ENCODE results near the gene NUDT14. TPM values are rescaled to one million over a fixed set of nuclear protein-coding genes. Genes with fewer than 3 reads are reported as not detected.

The NUDT14 gene
- total and polyA plus RNA-seq, 5 donors from 2014 or later, result 6.5 to 18.1 (median 11.8) TPM

- H3K9me3 Mint-ChIP-seq, result peaks cover 0 to 1% (median 0%) of the 10 kb centered on the region in 7 donors
- no peaks in the 10 kb centered on the region for H3K27me3 ChIP-seq (ENCODE audit: control insufficient read depth, insufficient read depth, low read length)
- no peak overlapping the region for H3K4me3 ChIP-seq (ENCODE audit: low read depth, low read length)
- H3K27ac Mint-ChIP-seq, result no peak overlapping the region
- ATAC-seq (ENCODE audit: low read depth in 2 of 2), result no peak
- H3K9me3 ChIP-seq (ENCODE audit: control insufficient read depth in 2 of 2, low read length in 2 of 2), result no peaks in the 10 kb centered on the region
- no peaks in the 10 kb centered on the region for H3K4me1 ChIP-seq (ENCODE audit: control insufficient read depth, insufficient read depth, low read length, poor library complexity, severe bottlenecking)
- H3K4me1 Mint-ChIP-seq, result no peaks in the 10 kb centered on the region
- no peaks in the 10 kb centered on the region for H3K36me3 Mint-ChIP-seq
- DNase-seq, result no peak
- no peaks in the 10 kb centered on the region for H3K36me3 ChIP-seq (ENCODE audit: control insufficient read depth, insufficient read depth, low read length)
- H3K27ac ChIP-seq (ENCODE audit: insufficient read depth, low read length, poor library complexity, severe bottlenecking), result no peak overlapping the region
- H3K27me3 Mint-ChIP-seq, result no peaks in the 10 kb centered on the region
- no peak overlapping the region for H3K4me3 Mint-ChIP-seq
These were observed 24.4 kb downstream of the NUDT14 start for GRCh38 chr14:105156414-105157375.

DNA sequence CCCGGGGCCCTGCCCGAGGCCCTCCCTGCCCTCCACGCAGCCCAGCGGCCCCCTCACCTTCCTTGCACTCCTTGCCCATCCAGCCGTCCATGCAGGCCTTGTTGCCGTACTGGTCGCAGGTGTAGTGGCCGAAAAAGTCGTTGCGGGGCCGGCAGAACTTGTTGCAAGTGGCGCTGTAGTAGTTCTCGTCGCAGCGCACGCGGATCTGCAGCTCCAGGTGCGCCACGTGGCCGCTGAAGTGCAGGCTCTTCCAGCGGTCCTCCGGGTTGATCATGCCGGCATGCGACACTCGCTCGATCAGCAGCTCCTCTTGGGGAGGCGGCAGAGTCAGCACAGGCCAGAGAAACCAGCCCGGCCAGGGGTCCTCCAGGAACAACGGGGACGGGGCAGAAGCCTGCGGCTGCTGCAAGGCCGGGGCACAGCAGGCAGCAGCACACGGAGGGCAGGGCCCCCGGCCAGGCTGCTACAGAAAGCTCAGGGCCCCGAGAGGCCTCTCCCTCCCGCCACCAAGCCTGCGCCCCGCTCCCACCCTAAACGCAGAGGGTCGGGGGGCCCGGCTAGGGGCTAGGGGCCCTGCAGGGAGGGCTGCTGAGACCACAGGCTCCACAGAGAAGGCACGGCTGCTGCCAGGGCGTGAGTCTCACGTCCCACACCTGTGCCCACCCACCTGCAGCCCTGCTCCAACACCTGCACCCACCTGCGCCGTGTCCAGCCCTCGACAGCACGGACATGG is 25.3 kb downstream of the NUDT14 start:
- no peaks in the 10 kb centered on the region for H3K27me3 ChIP-seq (ENCODE audit: control insufficient read depth, insufficient read depth, low read length)
- Mint-ChIP-seq H3K4me1 (no peaks in the 10 kb centered on the region), H3K27me3 (no peaks in the 10 kb centered on the region), H3K27ac (no peak overlapping the region), H3K36me3 (no peaks in the 10 kb centered on the region), H3K4me3 (no peak overlapping the region), H3K9me3 (peaks cover 0 to 1% (median 0%) of the 10 kb centered on the region in 7 donors)
- H3K9me3 ChIP-seq (ENCODE audit: control insufficient read depth in 2 of 2, low read length in 2 of 2), result no peaks in the 10 kb centered on the region
- H3K4me3 ChIP-seq (ENCODE audit: low read depth, low read length), result no peak overlapping the region
- DNase-seq (no peak), ATAC-seq (ENCODE audit: low read depth in 2 of 2) (no peak)
- H3K27ac ChIP-seq (ENCODE audit: insufficient read depth, low read length, poor library complexity, severe bottlenecking), result no peak overlapping the region
- H3K36me3 ChIP-seq (ENCODE audit: control insufficient read depth, insufficient read depth, low read length), result no peaks in the 10 kb centered on the region
- no peaks in the 10 kb centered on the region for H3K4me1 ChIP-seq (ENCODE audit: control insufficient read depth, insufficient read depth, low read length, poor library complexity, severe bottlenecking)

- Mint-ChIP-seq H3K9me3 (peaks cover 0 to 1% (median 0%) of the 10 kb centered on the region in 7 donors), H3K4me1 (no peaks in the 10 kb centered on the region)
- ATAC-seq (ENCODE audit: low read depth in 2 of 2), result no peak
These were observed 26.0 kb downstream of the NUDT14 start for GRCh38 chr14:105155071-105155651.

GRCh38 chr14:105154476-105154871 is 26.6 kb downstream of the NUDT14 start:
- Mint-ChIP-seq H3K4me3 (no peak overlapping the region), H3K4me1 (no peaks in the 10 kb centered on the region), H3K27ac (no peak overlapping the region), H3K36me3 (no peaks in the 10 kb centered on the region), H3K9me3 (peaks cover 0 to 1% (median 0%) of the 10 kb centered on the region in 7 donors), H3K27me3 (no peaks in the 10 kb centered on the region)
- no peak for ATAC-seq (ENCODE audit: low read depth in 2 of 2)
- H3K36me3 ChIP-seq (ENCODE audit: control insufficient read depth, insufficient read depth, low read length), result no peaks in the 10 kb centered on the region
- no peaks in the 10 kb centered on the region for H3K27me3 ChIP-seq (ENCODE audit: control insufficient read depth, insufficient read depth, low read length)
- H3K27ac ChIP-seq (ENCODE audit: insufficient read depth, low read length, poor library complexity, severe bottlenecking), result no peak overlapping the region
- DNase-seq, result no peak
- H3K9me3 ChIP-seq (ENCODE audit: control insufficient read depth in 2 of 2, low read length in 2 of 2), result no peaks in the 10 kb centered on the region
- H3K4me3 ChIP-seq (ENCODE audit: low read depth, low read length), result no peak overlapping the region
- no peaks in the 10 kb centered on the region for H3K4me1 ChIP-seq (ENCODE audit: control insufficient read depth, insufficient read depth, low read length, poor library complexity, severe bottlenecking)

More at GRCh38 chr14:105155071-105155651, 26.0 kb downstream of the NUDT14 start:
- DNase-seq, result no peak
- no peak overlapping the region for H3K27ac ChIP-seq (ENCODE audit: insufficient read depth, low read length, poor library complexity, severe bottlenecking)
- no peaks in the 10 kb centered on the region for H3K27me3 ChIP-seq (ENCODE audit: control insufficient read depth, insufficient read depth, low read length)
- Mint-ChIP-seq H3K36me3 (no peaks in the 10 kb centered on the region), H3K27me3 (no peaks in the 10 kb centered on the region), H3K4me3 (no peak overlapping the region), H3K27ac (no peak overlapping the region)
- H3K4me1 ChIP-seq (ENCODE audit: control insufficient read depth, insufficient read depth, low read length, poor library complexity, severe bottlenecking), result no peaks in the 10 kb centered on the region
- no peaks in the 10 kb centered on the region for H3K36me3 ChIP-seq (ENCODE audit: control insufficient read depth, insufficient read depth, low read length)
- no peaks in the 10 kb centered on the region for H3K9me3 ChIP-seq (ENCODE audit: control insufficient read depth in 2 of 2, low read length in 2 of 2)
- no peak overlapping the region for H3K4me3 ChIP-seq (ENCODE audit: low read depth, low read length)

- H3K9me3 ChIP-seq (ENCODE audit: control insufficient read depth in 2 of 2, low read length in 2 of 2), result no peaks in the 10 kb centered on the region
- no peak for ATAC-seq (ENCODE audit: low read depth in 2 of 2)
- Mint-ChIP-seq H3K4me1 (no peaks in the 10 kb centered on the region), H3K9me3 (peaks cover 0 to 1% (median 0%) of the 10 kb centered on the region in 7 donors), H3K36me3 (no peaks in the 10 kb centered on the region), H3K27me3 (no peaks in the 10 kb centered on the region), H3K4me3 (no peak overlapping the region), H3K27ac (no peak overlapping the region)
- no peak overlapping the region for H3K27ac ChIP-seq (ENCODE audit: insufficient read depth, low read length, poor library complexity, severe bottlenecking)
- no peaks in the 10 kb centered on the region for H3K4me1 ChIP-seq (ENCODE audit: control insufficient read depth, insufficient read depth, low read length, poor library complexity, severe bottlenecking)
- H3K27me3 ChIP-seq (ENCODE audit: control insufficient read depth, insufficient read depth, low read length), result no peaks in the 10 kb centered on the region
- H3K36me3 ChIP-seq (ENCODE audit: control insufficient read depth, insufficient read depth, low read length), result no peaks in the 10 kb centered on the region
- H3K4me3 ChIP-seq (ENCODE audit: low read depth, low read length), result no peak overlapping the region
- no peak for DNase-seq
These were observed 27.2 kb downstream of the NUDT14 start for GRCh38 chr14:105153739-105154475.

GRCh38 chr14:105153331-105153731 is 27.8 kb downstream of the NUDT14 start:
- H3K4me1 ChIP-seq (ENCODE audit: control insufficient read depth, insufficient read depth, low read length, poor library complexity, severe bottlenecking), result no peaks in the 10 kb centered on the region
- ATAC-seq (ENCODE audit: low read depth in 2 of 2), result no peak
- H3K27ac ChIP-seq (ENCODE audit: insufficient read depth, low read length, poor library complexity, severe bottlenecking), result no peak overlapping the region
- no peak for DNase-seq
- Mint-ChIP-seq H3K36me3 (no peaks in the 10 kb centered on the region), H3K27me3 (no peaks in the 10 kb centered on the region), H3K9me3 (peaks cover 0 to 1% (median 0%) of the 10 kb centered on the region in 7 donors), H3K27ac (no peak overlapping the region), H3K4me1 (no peaks in the 10 kb centered on the region), H3K4me3 (no peak overlapping the region)
- no peaks in the 10 kb centered on the region for H3K36me3 ChIP-seq (ENCODE audit: control insufficient read depth, insufficient read depth, low read length)
- H3K4me3 ChIP-seq (ENCODE audit: low read depth, low read length), result no peak overlapping the region
- no peaks in the 10 kb centered on the region for H3K27me3 ChIP-seq (ENCODE audit: control insufficient read depth, insufficient read depth, low read length)
- no peaks in the 10 kb centered on the region for H3K9me3 ChIP-seq (ENCODE audit: control insufficient read depth in 2 of 2, low read length in 2 of 2)

DNA sequence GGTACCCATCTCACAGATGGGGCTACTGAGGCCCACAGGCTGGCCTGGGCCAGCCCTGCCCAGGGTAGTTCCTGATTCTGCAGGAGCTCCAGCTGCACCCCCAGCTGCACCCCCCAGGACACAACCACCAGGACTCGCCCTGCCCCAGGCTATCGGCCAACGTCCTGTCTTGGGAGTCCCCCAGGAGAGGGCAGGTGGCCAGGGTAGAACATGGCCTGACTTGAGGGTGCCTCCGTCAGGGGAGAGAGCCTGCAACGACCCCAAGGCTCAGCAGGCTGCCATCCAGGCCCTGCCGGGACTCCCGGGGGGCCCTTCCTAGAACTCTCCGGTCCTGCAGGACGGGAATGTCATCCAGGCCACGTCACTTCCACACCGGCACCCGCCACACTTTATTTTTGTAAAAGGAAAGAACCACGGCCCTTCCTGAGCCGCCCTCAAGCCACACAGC is 28.3 kb downstream of the NUDT14 start:
- H3K4me1 Mint-ChIP-seq, result no peaks in the 10 kb centered on the region
- Histone ChIP-seq H3K4me3 (ENCODE audit: low read depth, low read length) (no peak overlapping the region), H3K27me3 (ENCODE audit: control insufficient read depth, insufficient read depth, low read length) (no peaks in the 10 kb centered on the region), H3K27ac (ENCODE audit: insufficient read depth, low read length, poor library complexity, severe bottlenecking) (no peak overlapping the region), H3K4me1 (ENCODE audit: control insufficient read depth, insufficient read depth, low read length, poor library complexity, severe bottlenecking) (no peaks in the 10 kb centered on the region), H3K9me3 (ENCODE audit: control insufficient read depth in 2 of 2, low read length in 2 of 2) (no peaks in the 10 kb centered on the region), H3K36me3 (ENCODE audit: control insufficient read depth, insufficient read depth, low read length) (no peaks in the 10 kb centered on the region)
- no peak overlapping the region for H3K27ac Mint-ChIP-seq
- no peak overlapping the region for H3K4me3 Mint-ChIP-seq
- no peaks in the 10 kb centered on the region for H3K36me3 Mint-ChIP-seq
- no peaks in the 10 kb centered on the region for H3K27me3 Mint-ChIP-seq
- no peak for DNase-seq
- peaks cover 0 to 1% (median 0%) of the 10 kb centered on the region in 7 donors for H3K9me3 Mint-ChIP-seq
- no peak for ATAC-seq (ENCODE audit: low read depth in 2 of 2)
